ENCODE measurements around the gene NFATC2.

The NFATC2 gene

DNA sequence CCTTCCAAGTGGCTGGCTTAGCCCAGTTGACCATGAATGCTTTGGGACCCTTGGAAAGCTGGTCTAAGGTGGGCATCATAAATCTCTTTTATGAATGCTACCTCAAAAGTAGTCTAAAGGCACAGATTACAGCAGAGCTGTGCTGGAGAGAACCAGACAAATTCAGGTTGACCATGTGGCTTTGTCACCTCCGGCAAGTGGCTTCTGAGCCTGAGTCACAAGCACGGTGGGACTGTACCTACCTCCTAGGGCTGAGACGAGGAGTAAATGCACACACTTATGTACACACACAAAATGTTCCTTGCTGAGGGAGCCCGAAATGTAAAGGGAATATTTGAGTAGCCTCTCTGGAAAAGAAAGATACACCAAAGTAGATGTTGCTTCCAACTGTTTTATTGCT, 155.9 kb downstream of the NFATC2 start:
- no peak for DNase-seq

GRCh38 chr20:51385646-51386530, 156.6 kb downstream of the NFATC2 start:
- DNase-seq: peak; percentile 21

DNA sequence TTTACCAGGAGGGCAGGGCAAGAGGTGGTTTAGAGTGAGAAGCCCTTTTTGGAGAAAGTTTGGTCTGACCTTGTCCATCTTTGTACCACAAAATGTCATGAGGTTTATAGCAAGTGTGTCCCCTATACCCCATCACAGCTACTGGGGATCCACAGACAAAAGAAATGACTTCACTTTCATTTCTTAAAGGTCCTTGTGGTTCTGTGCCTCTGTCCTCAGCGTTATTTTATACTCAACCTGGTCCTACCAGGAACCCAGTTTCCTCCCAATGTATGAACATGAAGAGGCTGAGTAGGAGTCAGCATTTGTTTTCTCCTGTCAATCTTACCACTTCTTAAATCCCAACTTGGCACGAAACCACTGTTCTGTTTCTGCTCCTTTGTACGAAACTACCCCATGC, 157.6 kb downstream of the NFATC2 start:
- no peak for DNase-seq

GRCh38 chr20:51383891-51384510, 158.5 kb downstream of the NFATC2 start:
- DNase-seq: no peak

DNA sequence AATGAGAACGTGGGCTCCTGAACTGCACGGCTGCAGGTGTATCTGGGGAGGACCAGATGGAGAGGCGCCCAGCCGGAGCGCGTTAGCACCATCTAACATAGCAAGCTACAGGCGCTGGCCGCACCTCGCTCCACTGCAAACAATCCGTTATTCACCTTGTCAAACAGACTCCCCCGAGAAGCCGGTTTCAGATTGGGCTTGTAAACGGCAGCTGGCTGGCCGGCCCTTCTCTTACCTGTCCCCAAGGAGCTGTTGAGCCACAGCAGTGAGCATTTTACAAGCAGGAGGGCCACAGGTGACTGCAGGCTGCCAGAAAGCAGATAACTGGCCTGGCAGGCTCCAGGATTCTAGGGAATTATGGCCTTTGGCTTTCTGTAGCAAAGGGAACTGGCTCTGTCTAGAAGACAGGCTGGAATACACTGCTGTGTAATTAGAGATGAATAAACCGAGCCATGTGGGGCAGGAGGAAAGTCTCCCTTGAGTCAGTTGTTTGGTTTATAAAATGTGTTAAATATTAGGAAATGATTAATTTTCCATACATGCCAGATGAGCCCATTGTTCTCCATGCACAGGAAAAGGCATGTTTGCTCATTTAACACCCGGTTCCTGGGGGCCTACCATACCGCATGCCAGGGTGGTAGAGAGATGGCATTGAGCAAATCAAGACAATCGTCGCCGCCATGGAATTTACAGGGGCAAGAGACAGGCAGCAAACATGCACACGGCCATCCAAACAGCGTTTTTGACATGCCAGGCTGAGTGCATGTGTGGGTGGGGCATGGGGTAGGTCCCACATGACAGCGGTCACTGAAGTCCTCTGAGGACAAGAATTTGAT, 159.3 kb downstream of the NFATC2 start:
- DNase-seq: no peak

GRCh38 chr20:51382111-51382985, 160.2 kb downstream of the NFATC2 start:
- DNase-seq: no peak

DNA sequence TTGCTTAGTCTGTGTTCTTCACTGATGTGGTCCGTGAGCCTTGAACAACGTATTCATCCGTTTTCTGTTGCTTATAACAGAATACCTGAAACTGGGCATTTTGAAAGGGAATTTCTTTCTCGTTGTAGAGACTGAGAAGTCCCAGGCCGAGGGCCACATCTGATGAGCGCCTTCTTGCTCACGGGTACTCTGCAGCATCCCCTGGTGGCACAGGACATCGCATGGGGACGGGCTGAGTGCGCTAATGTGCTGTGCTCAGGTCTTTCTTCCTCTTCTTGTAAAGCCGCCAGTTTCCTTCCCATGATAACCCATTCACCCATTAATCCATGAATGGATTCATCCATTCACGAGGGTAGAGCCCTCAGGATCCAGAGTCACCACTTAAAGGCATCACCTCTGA, 161.0 kb downstream of the NFATC2 start:
- no peak for DNase-seq

DNA sequence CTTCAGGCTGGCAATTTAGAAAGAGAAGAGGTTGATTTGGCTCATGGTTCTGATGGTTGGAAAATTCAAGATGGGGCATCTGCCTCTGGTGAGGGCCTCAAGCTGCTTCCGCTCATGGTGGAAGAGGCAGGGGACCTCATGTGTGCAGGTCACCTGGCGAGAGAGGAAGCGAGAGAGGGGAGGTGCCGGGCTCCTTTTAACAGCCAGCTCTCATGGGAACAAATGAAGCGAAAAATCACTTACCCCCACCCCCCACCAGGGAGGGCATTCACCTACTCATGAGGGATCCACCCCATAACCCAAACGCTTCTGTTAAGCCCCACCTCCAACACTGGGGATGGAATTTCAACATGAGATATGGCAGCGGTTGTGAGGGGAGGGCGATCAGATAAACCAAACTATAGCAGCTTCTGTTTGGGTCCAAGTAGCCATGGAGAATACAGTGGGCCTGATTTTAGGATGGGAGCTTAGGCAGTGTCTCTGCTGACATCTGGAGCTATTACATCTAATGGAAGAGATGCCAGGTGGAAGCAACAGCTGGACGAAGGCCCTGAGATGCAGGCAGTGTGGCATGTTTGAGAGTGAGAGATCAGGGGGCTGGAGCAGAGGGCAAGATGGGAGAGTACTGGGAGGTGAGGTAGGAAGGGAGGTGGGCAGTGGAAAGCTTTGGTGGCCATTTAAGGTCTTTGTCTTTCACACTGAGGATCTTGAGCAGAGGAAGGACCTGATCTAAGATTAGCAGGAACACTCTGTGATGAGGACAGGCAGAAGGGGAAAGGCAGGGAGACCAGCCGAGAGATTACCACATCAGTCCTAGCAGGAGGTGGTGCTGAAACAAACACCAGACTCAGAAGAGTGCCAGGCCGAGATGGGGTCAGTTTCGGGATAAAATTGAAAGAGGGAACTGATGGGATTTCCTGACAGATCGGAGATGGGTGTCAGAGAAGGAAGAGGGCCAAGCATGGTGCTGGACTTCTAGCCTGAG, 161.8 kb downstream of the NFATC2 start:
- no peak for DNase-seq

DNA sequence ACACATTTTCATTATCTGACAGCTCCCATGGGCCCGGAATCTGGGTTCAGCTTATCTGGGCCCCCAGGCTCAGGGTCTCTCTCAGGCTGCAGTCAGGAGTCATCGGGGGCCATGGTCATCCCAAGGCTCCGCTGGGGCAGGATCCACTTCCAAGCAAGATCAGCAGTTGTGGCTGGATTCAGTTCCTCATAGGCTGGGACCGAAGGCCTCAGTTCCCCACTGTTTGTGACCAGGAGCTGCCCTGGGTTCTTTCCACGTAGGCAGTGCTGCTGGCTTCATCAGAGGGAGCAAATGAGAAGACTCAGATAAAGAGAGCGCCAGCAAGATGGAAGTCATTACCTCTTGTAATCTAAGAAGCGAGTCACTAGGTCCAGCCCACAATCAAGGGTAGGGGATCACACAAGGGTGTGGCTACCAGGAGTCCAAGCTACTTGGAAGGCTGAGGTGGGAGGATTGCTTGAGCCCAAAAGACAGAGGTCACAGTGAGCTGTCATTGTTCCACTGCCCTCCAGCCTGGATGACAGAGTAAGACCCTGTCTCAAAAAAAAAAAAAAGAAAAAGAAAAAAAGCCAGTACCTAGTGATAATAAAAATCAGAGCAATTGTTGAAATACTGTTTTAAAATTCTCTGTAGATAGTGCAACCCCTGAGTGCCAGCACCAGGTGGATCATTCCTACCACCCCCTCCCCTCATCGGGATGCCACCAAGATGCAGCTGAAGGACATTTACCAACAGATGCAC, 162.7 kb downstream of the NFATC2 start:
- no peak for DNase-seq

- DNase-seq: no peak
These were observed 164.2 kb downstream of the NFATC2 start for GRCh38 chr20:51378171-51378928.

DNA sequence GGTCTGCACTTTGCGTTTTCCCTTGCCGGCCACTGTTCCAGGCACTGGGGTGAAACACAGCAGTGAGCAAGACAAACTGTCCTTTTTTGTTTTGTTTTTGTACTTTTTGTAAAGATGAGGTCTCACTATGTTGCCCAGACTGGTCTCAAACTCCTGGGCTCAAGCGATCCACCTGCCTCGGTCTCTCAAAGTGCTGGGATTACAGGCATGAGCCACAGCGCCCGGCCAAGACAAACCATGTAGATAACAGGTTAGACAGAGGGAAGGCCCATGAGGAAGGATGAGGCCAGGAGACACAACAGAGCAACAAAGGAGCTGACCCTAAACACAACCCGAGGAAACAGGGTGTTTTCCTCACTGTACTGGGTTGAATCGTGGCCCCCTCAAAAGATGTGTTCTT, 165.4 kb downstream of the NFATC2 start:
- DNase-seq: no peak

DNA sequence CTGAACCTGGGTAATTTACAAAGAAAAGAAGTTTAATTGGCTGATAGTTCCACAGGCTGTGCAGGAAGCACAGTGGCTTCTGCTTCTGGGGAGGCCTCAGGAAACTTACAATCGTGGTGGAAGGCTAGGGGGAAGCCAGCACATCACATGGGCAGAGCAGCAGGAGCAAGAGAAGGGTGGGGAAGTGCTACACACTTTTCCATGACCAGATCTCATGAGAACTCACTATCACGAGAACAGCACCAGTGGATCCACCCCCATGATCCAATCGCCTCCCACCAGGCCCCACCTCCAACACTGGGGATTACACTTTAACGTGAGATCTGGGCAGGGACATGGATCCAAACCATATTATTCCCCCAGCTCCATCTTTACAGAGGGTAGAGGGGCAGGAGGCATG, 166.4 kb downstream of the NFATC2 start:
- no peak for DNase-seq

DNA sequence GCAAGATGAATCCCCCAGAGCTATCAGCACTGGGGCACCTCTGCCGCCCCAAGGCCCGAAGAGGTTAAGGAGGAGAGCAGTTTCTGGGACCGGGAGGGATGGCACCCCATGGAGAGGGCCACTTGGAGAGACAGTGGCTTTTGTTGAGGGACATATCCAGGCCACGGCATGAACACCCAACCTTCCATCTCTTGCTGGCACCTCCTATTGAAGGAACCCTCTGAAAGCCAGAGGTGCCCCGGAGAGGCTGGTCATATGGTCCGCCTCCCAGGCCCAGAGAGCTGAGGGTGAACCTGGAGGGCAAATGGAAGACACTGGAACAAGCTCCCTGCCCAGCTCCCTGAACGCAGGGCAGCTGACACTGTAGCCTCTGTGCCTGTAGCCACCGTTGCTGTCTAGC, 167.0 kb downstream of the NFATC2 start:
- DNase-seq: no peak

GRCh38 chr20:51374961-51375360, 167.6 kb downstream of the NFATC2 start:
- no peak for DNase-seq

DNA sequence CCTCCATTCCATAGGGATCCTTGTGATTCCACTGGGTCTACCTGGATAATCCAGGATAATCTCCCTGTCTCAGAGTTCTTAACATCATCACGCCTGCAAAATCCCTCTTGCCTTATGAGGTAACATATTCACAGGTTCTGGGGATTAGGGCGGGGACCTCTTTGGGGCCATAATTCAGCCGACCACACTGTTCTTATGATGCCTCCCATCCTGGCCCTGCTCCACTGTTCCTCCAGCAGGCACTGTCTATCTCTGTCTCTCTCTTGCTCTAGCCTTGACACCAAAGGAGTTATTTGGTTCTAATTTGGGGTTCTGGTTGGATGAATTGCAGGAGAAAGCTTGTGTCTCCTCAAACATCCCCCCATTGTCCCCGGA, 168.1 kb downstream of the NFATC2 start:
- DNase-seq: no peak

GRCh38 chr20:51373713-51374455, 168.6 kb downstream of the NFATC2 start:
- no peak for DNase-seq

DNA sequence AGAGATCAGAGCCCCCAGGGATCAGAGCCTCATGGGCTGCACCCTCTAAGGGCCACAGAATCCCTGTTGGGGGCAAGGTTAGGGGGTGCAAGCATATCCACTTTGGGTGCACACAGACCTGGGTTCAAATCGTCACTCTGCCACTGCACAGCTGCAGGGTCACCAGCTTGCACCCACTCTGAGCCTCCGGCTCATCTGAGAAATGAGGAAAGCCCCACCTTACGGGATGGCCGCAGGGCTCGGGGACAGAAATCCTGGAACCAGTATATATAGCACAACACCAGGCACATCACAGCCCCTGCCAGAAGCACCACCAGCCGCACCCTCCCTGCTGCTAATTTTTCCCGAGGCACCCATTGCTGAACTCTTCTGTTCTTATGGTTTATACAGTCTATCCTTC, 169.6 kb downstream of the NFATC2 start:
- DNase-seq: no peak

DNA sequence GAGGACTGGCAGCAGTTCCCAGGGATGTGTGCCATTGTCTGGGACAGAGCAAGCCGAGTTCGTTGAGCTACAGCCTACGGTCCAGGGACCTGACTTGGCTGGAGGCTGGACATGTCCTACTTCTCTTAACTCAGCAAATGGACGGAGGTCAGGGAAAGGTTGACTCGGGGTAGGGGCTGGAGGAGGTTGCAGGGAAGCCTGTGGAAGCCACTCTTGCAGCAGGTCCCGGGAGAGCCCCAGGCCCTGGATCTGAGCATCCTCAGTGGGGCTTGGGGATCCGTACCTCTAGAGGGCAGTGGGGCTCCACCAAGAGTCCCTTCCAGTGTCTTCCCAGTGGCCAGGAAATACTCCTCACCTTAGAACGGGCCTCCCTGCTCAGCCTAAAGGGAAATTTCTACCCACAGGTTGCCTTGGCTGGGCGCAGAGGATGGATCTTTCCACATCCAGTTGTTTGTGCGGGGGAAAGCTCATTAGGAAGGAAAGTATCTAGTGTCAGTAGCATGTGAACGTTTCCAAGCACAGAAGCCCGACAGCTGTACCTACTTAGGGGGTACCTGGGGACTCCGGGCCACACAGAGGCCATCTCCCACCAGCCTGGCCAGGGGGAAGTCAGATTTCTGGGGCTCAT, 170.2 kb downstream of the NFATC2 start:
- peak; percentile 53 for DNase-seq

GRCh38 chr20:51371720-51372119, 170.8 kb downstream of the NFATC2 start:
- DNase-seq: no peak

All from effector CD4-positive, alpha-beta T cell (primary cell).